ENCODE results near the gene NR0B1.

- TF ChIP-seq POLR2AphosphoS5 (IDR thresholded peaks at IDR 0.05; ENCODE audit: borderline replicate concordance, low read depth, low read length), result no peak
- TF ChIP-seq EZH2 (IDR thresholded peaks at IDR 0.05), result no peak
Measured at GRCh38 chrX:30304866-30305265, 4.3 kb downstream of the NR0B1 start.
